A204.1 (cell line): Measurements from ENCODE around the gene NPR2.

Source experiments
- FAIRE-seq: peaks from 2 replicates; lab custom pipeline; 2012; peaks lifted over from hg19 to GRCh38; lab: Jason Lieb, UNC

The NPR2 gene

GRCh38 chr9:35834260-35835215 lies 43.1 kb downstream of the NPR2 start:
- no peak for FAIRE-seq

GRCh38 chr9:35835216-35835632 lies 43.8 kb downstream of the NPR2 start:
- FAIRE-seq = no peak

- no peak for FAIRE-seq
Measured at GRCh38 chr9:35835766-35836165, 44.4 kb downstream of the NPR2 start.

- FAIRE-seq = no peak
Measured at GRCh38 chr9:35836595-35836994, 45.2 kb downstream of the NPR2 start.

GRCh38 chr9:35839926-35840325 lies 48.5 kb downstream of the NPR2 start:
- FAIRE-seq = no peak

GRCh38 chr9:35840881-35841644 lies 49.7 kb downstream of the NPR2 start:
- FAIRE-seq = no peak

- FAIRE-seq = no peak
Measured at GRCh38 chr9:35841645-35841900, 50.2 kb downstream of the NPR2 start.

- FAIRE-seq = no peak
Measured at GRCh38 chr9:35842020-35842745, 50.8 kb downstream of the NPR2 start.

GRCh38 chr9:35842795-35843194 lies 51.4 kb downstream of the NPR2 start:
- no peak for FAIRE-seq

- FAIRE-seq = no peak
Measured at GRCh38 chr9:35844628-35845270, 53.4 kb downstream of the NPR2 start.

GRCh38 chr9:35845824-35846771 lies 54.7 kb downstream of the NPR2 start:
- no peak for FAIRE-seq

- FAIRE-seq = no peak
Measured at GRCh38 chr9:35847792-35848572, 56.6 kb downstream of the NPR2 start.

GRCh38 chr9:35852267-35852815 lies 61.0 kb downstream of the NPR2 start:
- no peak for FAIRE-seq

GRCh38 chr9:35852876-35853865 lies 61.8 kb downstream of the NPR2 start:
- FAIRE-seq = no peak

- no peak for FAIRE-seq
Measured at GRCh38 chr9:35854091-35854762, 62.8 kb downstream of the NPR2 start.

GRCh38 chr9:35856206-35856605 lies 64.8 kb downstream of the NPR2 start:
- no peak for FAIRE-seq

GRCh38 chr9:35856882-35857281 lies 65.5 kb downstream of the NPR2 start:
- FAIRE-seq = no peak

- no peak for FAIRE-seq
Measured at GRCh38 chr9:35858458-35858857, 67.1 kb downstream of the NPR2 start.
